Ishikawa (cell line): ENCODE measurements around the gene DIP2B.

Experiments used
- EP300 ChIP-seq: IDR thresholded peaks from 2 replicates; pipeline ENCODE4 v1.6.1; 2012; ENCODE audit warnings: borderline replicate concordance
- NFIC ChIP-seq: IDR thresholded peaks from 2 replicates; pipeline ENCODE4 v1.6.1; 2012

- TF ChIP-seq NFIC = no peak
- TF ChIP-seq EP300 = no peak
These were observed 160.4 kb downstream of the DIP2B start for GRCh38 chr12:50665170-50665569.
